GM10266 (cell line): Measurements from ENCODE around the gene TBC1D24.

Source experiments
- DNase-seq: peaks from one replicate; pipeline ENCODE4 v3.0.0; 2012; ENCODE audit errors: extremely low spot score
- TF ChIP-seq, protein P1 (sequence below): IDR thresholded peaks from 2 replicates; pipeline ENCODE4 v1.5.1; 2012; ENCODE audit warnings: mild to moderate bottlenecking, low read depth; ENCODE audit not compliant: control insufficient read depth, insufficient read depth; ENCODE audit errors: missing control alignments

TBC1D24 gene

GRCh38 chr16:2490190-2491105 lies 15.5 kb downstream of the TBC1D24 start:
- DNase-seq = no peak
- TF ChIP-seq, protein P1, sequence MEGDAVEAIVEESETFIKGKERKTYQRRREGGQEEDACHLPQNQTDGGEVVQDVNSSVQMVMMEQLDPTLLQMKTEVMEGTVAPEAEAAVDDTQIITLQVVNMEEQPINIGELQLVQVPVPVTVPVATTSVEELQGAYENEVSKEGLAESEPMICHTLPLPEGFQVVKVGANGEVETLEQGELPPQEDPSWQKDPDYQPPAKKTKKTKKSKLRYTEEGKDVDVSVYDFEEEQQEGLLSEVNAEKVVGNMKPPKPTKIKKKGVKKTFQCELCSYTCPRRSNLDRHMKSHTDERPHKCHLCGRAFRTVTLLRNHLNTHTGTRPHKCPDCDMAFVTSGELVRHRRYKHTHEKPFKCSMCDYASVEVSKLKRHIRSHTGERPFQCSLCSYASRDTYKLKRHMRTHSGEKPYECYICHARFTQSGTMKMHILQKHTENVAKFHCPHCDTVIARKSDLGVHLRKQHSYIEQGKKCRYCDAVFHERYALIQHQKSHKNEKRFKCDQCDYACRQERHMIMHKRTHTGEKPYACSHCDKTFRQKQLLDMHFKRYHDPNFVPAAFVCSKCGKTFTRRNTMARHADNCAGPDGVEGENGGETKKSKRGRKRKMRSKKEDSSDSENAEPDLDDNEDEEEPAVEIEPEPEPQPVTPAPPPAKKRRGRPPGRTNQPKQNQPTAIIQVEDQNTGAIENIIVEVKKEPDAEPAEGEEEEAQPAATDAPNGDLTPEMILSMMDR = no peak

- DNase-seq = no peak
- TF ChIP-seq, protein P1 = no peak
These were observed 17.4 kb downstream of the TBC1D24 start for GRCh38 chr16:2492292-2492691.

DNA sequence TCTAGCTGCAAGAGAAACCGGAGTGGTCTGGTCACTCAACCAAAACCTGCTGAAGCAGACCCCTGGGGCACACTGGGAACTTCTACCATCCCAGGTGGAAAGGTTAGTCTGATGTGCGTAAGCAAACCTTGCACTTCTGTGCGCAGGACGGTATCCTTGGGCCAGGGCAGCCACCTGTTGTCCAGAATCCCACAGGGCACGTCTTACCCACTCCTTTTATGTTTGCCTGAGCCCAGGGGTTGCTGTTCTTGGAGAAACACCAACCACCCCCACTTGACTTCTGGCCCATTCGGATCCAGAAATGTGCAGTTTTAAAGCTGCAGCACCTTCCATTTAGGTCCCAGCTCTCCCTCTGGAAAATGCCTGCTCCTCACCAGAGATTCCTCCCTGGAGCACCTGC lies 18.7 kb downstream of the TBC1D24 start:
- TF ChIP-seq, protein P1 = no peak
- no peak for DNase-seq

GRCh38 chr16:2494616-2495015 lies 19.7 kb downstream of the TBC1D24 start:
- TF ChIP-seq, protein P1 = no peak
- no peak for DNase-seq

- TF ChIP-seq, protein P1 = no peak
- no peak for DNase-seq
These were observed 20.1 kb downstream of the TBC1D24 start for GRCh38 chr16:2495041-2495440.

DNA sequence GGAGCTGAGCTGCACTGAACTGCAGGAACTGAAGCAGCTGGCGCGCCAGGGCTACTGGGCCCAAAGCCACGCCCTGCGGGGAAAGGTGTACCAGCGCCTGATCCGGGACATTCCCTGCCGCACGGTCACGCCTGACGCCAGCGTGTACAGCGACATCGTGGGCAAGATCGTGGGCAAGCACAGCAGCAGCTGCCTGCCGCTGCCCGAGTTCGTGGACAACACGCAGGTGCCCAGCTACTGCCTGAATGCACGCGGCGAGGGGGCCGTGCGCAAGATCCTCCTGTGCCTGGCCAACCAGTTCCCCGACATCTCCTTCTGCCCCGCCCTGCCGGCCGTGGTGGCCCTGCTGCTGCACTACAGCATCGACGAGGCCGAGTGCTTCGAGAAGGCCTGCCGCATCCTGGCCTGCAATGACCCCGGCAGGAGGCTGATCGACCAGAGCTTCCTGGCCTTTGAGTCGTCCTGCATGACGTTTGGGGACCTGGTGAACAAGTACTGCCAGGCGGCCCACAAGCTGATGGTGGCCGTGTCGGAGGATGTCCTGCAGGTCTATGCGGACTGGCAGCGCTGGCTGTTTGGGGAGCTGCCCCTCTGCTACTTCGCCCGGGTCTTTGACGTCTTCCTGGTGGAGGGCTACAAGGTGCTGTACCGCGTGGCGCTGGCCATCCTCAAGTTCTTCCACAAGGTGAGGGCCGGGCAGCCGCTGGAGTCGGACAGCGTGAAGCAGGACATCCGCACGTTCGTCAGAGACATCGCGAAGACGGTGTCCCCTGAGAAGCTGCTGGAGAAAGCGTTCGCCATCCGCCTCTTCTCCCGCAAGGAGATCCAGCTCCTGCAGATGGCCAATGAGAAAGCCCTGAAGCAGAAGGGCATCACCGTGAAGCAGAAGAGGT lies 21.5 kb downstream of the TBC1D24 start:
- TF ChIP-seq, protein P1 = no peak

More for the DNA sequence above, 21.5 kb downstream of the TBC1D24 start:
- DNase-seq = no peak
